ENCODE results near the gene MYO1F.
A peak's percentile ranks its signal among the peaks of the same experiment; 100 is the strongest.
"Not testable (repeated sequence)": the region's sequence is repeated elsewhere in the genome, so short reads cannot be mapped to it uniquely, and the experiment has no call there.

The MYO1F gene

DNA sequence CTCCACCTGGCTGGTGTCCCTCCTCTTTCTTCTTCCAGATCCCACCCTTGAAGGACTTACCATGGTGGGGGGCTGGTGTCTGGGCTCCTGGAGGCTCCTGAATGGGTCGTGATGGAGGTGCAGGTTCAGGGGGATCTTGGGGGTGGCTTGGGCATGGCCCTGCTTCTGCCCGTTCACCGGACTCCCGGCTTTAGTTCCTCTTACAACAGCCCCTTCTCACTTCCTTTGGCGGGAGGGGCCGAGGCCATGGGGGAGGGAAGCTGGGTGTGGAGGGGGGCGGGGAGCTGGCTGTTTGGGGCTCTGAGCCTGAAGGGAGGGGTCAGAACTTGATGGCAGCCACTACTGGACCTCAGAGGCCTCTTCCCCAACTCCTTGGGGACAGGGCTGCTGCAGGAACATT lies at the start of gene MYO1F:
MYO1F (minus strand) TSS at position 196 of the 400 bp plus-strand sequence; CDS start at position 63, 133 bp downstream.
- no peak for DNase-seq (ENCODE audit: low read depth in 2 of 2)

DNA sequence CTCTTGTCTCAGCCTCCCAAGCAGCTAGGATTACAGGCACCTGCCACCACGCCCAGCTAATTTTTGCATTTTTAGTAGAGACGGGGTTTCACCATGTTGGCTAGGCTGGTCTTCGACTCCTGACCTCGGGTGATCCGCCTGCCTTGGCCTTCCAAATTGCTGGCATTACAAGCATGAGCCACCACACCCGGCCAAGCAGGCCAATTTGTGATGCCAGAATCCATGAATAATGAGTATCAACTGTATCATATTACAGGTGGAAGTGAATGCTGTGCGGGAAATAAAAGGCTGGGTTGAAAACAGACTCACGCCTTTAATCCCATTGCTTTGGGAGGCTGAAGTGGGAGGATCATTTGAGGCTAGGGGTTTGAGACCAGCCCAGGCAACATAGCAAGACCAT lies 49.6 kb upstream of the MYO1F start:
- DNase-seq (ENCODE audit: low read depth in 2 of 2) = no peak

DNA sequence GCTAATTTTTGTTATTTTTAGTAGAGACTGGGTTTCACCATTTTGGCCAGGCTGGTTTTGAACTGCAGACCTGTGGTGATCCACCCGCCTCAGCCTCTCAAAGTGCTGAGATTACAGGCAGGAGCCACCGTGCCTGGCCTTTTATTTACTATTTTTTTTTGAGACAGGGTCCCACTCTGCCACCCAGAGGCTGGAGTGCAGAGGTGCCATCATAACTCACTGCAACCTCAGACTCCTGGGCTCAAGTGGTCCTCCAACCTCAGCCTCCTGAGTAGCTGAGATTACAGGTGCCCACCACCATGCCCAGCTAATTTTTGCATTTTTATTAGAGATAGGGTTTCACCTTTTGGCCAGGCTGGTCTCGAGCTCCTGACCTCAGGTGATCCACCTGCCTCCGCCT lies 45.6 kb upstream of the MYO1F start:
- not testable (repeated sequence) for DNase-seq (ENCODE audit: low read depth in 2 of 2)

DNA sequence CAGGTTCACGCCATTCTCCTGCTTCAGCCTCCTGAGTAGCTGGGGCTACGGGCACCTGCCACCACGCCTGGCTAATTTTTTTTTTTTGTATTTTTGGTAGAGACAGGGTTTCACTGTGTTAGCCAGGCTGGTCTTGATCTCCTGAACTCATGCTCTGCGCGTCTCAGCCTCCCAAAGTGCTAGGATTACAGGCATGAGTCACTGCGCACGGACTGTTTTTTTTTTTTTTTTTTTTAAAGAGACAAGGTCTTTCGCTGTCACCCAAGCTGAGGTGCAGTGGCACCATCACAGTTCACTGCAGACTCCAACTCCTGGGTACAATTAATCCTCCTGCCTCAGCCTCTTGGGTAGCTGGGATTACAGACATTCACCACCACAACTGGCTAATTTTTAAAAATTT lies 41.5 kb upstream of the MYO1F start:
- DNase-seq (ENCODE audit: low read depth in 2 of 2) = no peak

DNA sequence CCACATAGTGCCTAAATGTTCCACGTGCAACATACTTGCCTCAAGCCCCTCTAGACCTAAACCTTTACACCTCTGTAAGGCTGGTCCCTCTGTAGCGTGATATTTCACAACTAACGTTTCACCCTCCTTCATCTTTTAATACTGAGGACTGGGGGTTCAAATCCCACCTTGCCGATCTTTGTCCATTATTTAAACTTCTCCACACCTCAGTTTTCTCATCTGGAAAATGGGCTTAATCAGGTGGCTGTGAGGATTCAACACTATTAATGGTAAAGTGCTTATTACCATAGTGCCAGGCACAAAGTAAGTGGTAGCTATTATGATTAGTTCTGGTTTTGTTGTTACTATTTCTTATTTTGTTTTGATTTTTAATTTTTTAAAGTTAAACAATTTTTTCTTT lies 40.7 kb upstream of the MYO1F start:
- DNase-seq (ENCODE audit: low read depth in 2 of 2) = no peak

DNA sequence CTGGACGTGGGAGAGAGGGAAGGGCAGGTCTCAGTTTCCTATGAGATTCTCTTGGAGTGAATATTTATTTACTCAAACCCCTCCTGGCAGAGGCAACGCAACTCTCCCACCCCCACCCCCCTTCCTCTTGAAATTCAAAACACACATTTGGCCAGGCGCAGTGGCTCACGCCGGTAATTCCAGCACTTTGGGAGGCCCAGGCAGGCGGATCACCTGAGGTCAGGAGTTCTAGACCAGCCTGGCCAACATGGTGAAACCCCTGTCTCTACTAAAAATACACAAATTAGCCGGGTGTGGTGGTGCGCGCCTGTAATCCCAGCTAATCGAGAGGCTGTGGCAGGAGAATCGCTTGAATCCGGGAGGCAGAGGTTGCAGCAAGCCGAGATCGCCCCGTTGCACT lies 40.1 kb upstream of the MYO1F start:
- not testable (repeated sequence) for DNase-seq (ENCODE audit: low read depth in 2 of 2)

DNA sequence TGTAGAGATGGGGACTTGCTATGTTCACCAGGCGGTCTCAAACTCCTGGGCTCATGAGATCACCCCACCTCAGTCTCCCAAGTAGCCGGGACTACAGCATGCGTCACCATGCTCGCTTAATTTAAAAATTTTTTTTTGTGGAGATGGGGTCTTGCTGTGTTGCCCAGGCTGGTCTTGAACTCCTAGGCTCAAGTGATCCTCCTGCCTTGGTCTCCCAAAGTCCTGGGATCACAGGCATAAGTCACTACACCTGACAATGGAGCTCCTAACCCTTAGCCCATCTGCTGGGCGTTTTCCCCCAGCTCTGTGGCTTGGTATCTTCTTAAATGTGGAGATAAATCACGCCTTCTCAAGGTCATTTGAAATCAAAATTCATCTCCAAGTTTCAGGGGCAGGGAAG lies 39.6 kb upstream of the MYO1F start:
- DNase-seq (ENCODE audit: low read depth in 2 of 2) = no peak

DNA sequence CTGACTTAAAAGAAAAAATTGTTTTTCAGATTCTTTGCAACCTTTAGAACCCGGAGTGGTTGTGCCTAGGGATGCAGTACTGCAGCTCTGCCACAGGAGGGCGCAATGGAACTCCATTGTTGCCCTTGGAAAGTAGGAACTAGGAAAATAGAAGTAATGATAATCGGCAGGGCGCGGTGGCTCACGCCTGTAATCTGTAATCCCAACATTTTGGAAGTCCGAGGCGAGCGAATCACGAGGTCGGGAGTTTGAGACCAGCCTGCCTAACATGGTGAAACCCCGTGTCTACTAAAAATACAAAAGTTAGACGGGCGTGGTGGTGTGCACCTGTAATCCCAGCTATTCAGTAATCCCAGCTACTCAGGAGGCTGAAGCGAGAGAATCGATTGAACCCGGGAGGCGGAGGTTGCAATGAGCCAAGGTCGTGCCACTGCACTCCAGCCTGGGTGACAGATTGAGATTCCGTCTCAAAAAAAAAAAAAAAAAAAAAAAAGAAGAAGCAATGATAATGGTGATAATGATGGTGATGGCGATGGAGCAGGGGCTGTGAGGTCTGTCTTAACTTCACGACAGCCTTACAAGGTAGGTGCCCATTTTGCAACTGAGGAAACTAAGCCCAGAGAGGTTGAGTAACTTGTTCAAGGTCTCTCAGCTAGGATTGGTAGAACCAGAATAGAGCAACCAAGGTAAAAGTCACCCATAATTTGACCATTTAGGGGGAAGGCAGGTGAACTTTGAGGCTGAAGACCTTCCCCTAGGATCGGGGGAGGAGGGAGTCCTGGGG lies 38.8 kb upstream of the MYO1F start:
- peak in 1 of 2 donors; percentile 25 for DNase-seq (ENCODE audit: low read depth in 2 of 2)

DNA sequence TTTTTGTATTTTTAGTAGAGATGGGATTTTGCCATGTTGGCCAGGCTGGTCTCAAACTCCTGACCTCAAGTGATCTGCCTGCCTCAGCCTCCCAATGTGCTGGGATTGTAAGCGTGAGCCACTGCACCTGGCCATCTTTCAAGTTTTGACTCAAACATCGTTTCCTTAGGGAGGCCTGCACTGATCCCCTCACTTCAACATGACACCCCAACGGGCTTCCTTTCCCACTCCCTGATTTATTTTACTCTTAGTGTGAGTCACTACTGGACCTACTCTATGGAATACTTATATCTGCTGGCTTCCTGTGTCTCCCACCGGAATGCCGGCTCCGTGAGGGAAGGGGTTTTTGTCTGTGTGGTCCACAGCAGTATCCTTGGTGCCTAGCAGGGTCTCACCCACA lies 37.8 kb upstream of the MYO1F start:
- DNase-seq (ENCODE audit: low read depth in 2 of 2) = no peak

DNA sequence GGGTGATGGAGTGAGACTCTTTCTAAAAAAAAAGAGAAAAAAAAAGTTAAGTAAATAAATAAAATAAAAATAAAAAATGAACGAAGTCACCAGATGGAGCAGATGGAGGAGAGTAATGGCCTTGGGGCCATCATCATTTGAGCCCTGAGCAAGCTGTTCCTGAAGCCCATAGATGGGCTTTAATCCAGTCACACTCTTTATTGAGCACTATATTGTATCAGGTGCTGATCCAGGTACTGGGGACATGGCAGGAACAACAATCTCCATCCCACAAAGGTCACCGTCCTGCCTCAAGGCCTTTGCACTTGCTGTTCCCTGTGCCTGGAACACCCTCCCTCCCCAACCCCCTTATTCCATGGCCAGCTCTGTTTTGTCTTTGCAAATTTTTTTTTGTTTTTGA lies 37.2 kb upstream of the MYO1F start:
- no peak for DNase-seq (ENCODE audit: low read depth in 2 of 2)

DNA sequence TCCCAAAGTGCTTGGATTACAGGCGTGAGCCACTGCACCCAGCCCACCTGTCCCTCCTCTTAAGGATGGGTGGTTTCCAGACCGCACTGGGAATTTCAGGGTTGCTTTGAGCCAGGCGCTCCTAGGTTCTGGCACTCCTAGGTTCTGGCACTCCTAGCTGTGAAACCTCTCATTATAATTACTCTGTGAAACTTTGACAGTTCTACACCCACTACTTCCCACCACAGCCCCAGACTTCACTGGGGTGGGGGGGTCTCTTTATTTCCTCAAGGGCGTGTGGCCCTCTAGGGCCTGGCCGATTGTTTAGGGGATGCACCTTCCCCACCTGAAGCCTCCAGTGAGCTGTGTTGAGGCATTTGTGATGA lies 35.5 kb upstream of the MYO1F start:
- DNase-seq (ENCODE audit: low read depth in 2 of 2) = no peak

DNA sequence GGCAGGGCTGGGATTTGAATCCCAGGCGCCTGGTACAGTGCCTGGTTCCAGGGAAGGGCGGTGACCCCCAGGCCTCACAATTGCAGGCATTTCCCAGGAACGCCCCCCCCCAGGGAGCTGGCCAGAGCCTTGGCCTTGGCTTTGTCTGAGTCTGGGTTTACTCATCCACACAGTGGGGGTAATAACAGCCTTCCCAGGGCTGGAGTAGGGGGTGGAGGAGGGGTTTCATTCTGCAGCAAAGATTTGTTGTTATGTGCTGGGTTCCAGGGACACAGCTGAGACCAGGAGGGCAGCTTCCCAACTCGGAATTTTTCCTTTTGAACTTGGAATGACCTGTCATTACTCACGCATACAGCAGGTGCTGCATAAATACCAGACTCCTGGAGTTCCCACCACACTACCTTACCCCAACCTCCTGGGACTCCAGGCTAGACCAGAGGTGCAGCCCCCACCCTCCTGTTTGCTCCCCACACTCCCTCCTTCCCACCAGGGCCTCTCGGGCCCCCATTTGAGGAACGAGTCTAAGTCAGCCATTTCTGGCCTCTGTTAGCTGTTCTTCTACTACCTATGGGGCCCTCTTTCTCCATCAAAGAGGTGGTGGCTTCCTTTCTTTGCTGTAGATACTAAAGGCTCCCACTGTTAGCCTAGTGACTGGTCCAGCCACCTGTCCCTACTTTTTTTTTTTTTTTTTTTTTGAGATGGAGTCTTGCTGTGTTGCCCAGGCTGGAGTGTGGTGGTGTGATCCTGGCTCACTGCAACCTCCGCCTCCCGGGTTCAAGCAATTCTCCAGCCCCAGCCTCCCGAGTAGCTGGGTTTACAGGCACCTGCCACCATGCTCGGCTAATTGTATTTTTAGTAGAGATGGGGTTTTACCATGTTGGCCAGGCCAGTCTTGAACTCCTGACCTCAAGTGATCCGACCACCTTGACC lies 34.9 kb upstream of the MYO1F start:
- no peak for DNase-seq (ENCODE audit: low read depth in 2 of 2)

DNA sequence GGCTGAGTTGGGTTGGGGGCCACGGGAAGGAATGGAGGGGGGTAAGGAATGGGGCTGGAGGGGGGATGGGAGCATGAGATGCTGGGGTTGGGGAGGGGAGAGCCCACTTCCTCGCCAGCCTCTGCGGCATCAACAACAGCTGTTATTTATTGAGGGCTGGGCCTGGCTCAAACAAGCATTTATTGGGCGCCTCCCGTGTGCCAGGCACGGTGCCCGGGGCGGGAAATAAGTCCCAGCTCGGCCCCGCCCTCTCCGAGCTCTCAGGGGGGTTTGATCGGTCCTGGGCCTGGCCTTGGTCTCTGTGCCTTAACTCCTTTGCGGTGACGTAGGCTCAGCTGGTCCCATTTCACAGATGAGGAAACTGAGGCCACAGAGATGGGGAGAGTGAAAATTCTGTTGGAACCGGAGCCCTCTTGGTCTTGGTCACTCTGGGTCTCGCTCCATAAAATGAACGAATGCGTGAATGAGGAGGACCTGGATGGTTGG lies 34.2 kb upstream of the MYO1F start:
- DNase-seq (ENCODE audit: low read depth in 2 of 2) = no peak

DNA sequence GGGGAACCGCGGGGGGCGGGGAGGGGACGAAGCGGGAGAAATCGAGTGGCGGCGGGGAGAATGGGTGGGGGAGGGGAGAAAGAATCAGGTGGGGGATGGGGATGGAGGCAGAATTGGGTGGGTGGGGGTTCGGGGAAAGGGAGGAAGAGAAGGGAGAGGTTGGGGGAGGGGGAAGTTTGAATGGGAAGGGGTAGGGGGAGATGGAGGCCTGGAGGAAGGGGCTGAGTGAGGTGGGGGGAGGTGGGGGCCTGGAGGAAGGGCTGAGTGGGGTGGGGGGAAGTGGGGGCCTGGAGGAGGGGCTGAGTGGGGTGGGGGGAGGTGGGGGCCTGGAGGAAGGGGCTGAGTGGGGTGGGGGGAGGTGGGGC lies 33.7 kb upstream of the MYO1F start:
- DNase-seq (ENCODE audit: low read depth in 2 of 2) = no peak

DNA sequence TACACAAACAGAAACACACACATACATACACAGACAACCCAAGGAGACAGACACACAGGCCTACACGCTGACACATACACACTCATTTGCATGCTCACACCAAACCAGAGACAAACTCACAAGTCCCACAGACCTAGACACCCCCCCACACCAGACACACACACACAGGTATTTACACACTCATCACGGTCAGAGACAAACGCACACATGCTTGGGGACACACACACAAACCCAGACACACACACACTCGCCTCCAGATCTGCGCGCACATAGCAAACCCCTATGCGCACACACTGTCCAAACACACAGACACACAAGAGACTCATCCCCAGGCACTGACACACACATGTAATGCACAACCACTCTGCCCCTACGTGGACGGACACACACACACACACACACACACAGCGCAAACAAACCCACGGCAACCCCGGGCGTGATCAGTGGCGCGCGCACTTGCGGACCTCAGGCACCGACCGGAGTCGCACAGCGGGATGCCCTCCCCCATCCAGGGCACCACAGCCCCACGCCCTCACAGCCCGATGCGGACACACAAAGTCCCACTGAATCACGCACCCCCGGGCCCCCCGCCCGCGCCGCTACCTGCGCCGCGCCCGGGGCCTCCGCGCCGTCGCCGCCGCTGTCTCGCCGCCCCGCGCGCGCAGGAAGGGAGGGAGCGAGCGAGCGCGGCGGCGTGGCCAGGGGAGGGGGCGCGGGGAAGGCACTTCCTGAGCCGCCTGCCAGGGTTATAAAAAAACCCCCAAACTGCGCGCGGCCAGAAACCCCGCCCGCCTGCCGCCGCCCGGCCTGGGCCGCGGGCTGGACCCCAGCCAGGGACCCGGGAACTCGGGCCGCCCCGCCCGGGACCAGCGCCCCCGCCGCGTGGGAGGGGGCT lies 33.0 kb upstream of the MYO1F start, which contains the start of gene ADAMTS10:
ADAMTS10 (minus strand) TSS at position 675 of the 895 bp plus-strand sequence. CDS start 5,005 bp downstream, outside the sequence.
- peak in 1 of 2 donors; percentile 23 for DNase-seq (ENCODE audit: low read depth in 2 of 2)

DNA sequence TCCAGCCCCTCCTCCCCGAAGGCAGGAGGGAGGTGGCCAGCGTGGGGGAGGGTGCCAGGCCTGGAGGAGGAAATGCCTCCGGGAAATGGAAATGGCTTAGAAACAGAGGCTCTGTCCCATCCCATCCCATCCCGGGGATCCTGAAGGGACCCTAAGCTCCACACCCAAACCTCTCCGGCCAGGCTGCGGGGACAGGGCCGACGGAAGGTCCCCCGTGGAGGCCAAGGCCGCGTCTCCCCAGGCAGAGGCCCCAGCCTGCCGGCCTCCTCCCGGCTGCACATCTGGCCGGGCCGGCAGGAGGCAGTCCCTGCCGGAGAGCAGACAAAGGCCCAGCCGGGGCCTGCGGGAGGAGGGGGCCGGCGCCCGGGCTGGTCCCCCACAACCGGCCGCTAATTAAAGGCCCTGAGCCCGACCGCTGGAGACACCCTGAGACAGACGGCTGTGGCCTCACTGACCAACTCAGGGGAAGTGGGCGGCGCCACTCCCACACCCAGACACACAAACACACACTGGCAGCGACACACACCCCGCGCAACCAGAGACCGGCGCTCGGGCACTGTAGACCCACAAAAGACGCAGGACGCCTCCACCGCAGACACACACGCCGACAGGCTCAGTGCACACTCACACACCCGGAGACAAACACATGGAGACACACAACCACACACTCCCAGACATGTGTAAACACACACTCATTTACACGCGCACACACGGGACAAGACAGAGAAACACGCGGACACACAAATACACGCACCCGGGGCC lies 32.2 kb upstream of the MYO1F start:
- DNase-seq (ENCODE audit: low read depth in 2 of 2) = no peak

DNA sequence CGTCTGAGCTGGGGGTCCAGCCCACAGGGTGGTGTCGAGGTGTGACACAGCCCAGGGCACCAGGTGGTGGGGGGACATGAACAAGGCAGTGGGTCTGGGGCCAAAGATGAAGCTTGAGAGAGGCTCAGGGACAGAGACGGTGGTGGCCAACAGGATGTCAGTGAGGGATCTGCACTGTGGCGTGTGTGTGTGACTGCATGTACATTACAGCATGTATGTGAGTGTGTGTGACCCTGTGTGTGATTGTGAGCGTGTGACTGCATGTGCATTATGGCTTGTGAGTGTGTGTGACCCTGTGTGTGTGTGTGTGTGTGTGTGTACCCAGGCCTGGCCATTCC lies 31.7 kb upstream of the MYO1F start:
- no peak for DNase-seq (ENCODE audit: low read depth in 2 of 2)

DNA sequence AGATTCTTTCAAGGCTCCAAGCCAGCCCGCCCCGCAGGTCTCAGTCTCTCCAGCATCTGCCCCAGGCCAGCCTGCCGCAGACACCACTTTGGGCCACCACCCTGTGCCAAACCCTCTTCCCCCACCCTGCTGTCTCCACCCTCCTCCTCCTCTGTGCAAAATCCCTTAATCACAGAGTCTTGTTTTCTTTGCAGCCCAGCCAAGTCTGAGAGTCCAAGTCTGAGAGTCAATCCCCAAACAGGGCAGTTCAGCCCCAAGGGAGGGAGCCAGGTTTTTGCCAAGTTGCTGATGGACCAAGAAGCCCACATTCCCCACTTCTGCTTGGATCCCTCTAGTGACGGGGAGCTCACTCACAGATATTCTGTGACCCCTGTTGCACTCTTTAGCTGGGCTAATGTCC lies 30.1 kb upstream of the MYO1F start:
- DNase-seq (ENCODE audit: low read depth in 2 of 2) = no peak

DNA sequence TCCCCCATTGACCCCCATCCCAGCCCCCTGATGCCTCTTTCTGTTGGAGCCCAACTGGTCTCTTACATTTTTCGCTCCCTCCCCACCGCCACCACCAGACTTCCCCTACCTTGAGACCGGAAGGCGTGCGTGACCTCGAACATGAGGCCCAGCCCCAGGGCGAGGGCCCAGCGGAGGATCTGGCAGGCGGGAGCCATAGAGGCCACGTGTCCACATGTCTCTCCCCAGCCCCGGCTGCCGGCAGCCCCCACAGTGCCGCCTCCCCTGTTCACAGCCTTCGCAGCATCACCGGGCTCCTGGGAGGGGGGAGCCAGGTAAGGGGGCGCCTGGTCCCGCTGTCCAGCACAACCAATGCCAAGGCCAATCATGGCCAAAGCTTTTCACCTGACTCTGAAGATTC lies 28.3 kb upstream of the MYO1F start:
- no peak for DNase-seq (ENCODE audit: low read depth in 2 of 2)

DNA sequence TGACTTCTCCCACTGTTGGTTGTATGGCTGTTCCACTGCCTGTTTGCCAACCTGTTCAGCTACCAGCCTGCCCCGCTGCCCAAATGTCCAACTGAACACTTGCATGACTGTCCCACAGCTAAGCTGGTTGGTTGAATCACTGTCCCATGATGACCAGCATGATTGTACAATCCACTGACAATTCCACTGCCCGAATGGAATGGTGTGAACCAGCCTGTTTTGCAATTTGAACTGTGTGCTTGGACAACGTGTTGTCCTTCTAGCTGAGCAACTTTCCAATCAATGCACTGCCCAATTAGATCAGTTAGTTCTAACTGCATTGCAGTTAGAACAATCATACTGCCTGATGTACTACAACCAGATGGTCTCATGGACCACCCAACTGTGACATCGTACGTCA lies 24.6 kb upstream of the MYO1F start:
- DNase-seq (ENCODE audit: low read depth in 2 of 2) = no peak

DNA sequence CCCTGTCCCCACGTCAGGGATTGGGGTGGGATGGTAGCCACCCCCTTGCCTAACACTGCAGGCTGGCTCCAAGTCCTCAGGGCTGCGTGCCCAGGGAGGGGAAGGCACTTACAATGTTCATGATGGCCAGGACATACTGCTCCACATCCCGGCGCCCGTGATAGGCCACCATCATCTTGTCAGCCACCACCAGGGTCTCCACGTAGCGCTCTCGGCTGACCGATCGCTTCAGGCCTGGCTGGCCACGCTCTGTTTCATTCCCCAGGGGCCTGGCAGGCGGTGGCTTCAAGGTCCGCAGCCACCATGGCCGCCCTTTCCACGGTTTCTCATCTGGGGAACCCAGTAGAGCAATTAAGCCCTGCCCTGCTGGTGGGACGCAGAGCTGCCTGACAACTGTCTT lies 23.6 kb upstream of the MYO1F start:
- DNase-seq (ENCODE audit: low read depth in 2 of 2) = no peak

Measured in stimulated activated CD8-positive, alpha-beta memory T cell treated with anti-CD3 and anti-CD28 coated beads, Interleukin-15, amount 100 ng/mL, for 4 hours (primary cell).